Transverse colon (tissue), 4 donors: Measurements from ENCODE around the gene UBASH3B. TPM values are rescaled to one million over a fixed set of nuclear protein-coding genes. Genes with fewer than 3 reads are reported as not detected.

ENCODE experiments used
- DNase-seq: peaks from one replicate; pipeline ENCODE4 v3.0.0-alpha.2; 2019
- H3K27ac ChIP-seq, 4 donors: fragments of 200-600 bp; sonication (generic); 2 replicates each; pipeline ENCODE4 v1.5.1; 2016 to 2018; ENCODE audit warnings: inconsistent platforms in 4 of 4
- H3K27me3 ChIP-seq: fragments of 200-600 bp; sonication (generic); 2 replicates; pipeline ENCODE4 v1.5.1; 2017; ENCODE audit warnings: inconsistent platforms
- H3K36me3 ChIP-seq, 4 donors: fragments of 200-600 bp; sonication (generic); 2 replicates each; pipeline ENCODE4 v1.5.1; 2017 to 2019; ENCODE audit warnings: inconsistent platforms in 4 of 4
- H3K4me1 ChIP-seq, 4 donors: fragments of 200-600 bp; sonication (generic); 2 replicates each; pipeline ENCODE4 v1.5.1; 2017 to 2020; ENCODE audit warnings: inconsistent platforms in 4 of 4
- H3K4me3 ChIP-seq, 4 donors: fragments of 200-600 bp; sonication (generic); 1 replicate in 1 of 4; 2 replicates in 3 of 4; pipeline versions ENCODE4 v1.5.1 to v1.6.1; 2017 to 2019; ENCODE audit warnings: inconsistent platforms in 4 of 4
- H3K9me3 ChIP-seq, 2 donors: fragments of 200-600 bp; sonication (generic); 2 replicates each; pipeline ENCODE4 v1.5.1; 2017 to 2019; ENCODE audit warnings: inconsistent platforms in 2 of 2
- CTCF ChIP-seq, 5 experiments: fragments of 200-600 bp in 3 of 5; fragments of 450-650 bp in 2 of 5; sonication (generic) in 3 of 5; IDR thresholded peaks; 1 replicate in 2 of 5; 2 replicates in 3 of 5; pipeline ENCODE4 v1.5.1; 2016 to 2017; ENCODE audit warnings: antibody characterized with exemption in 5 of 5, inconsistent platforms in 3 of 5, mild to moderate bottlenecking in 2 of 5, moderate library complexity in 1 of 5
- EP300 ChIP-seq: sonication (generic); formaldehyde crosslinking; IDR thresholded peaks from one replicate; pipeline ENCODE4 v1.6.1; 2017; ENCODE audit warnings: antibody characterized with exemption, low read depth
- POLR2A ChIP-seq: fragments of 450-650 bp; IDR thresholded peaks from one replicate; pipeline ENCODE4 v1.6.1; 2016; ENCODE audit warnings: antibody characterized with exemption, mild to moderate bottlenecking, moderate library complexity
- POLR2AphosphoS5 ChIP-seq, 3 donors: sonication (generic); formaldehyde crosslinking; IDR thresholded peaks; one replicate each; pipeline ENCODE4 v1.6.1; 2016; ENCODE audit warnings: antibody characterized with exemption in 3 of 3
- WGBS, 2 donors: methylation state at CpG; one replicate each; pipeline ENCODE4 v1.1.5; 2018; ENCODE audit warnings: low coverage in 1 of 2; 5-methylcytosine and 5-hydroxymethylcytosine counted together
- in situ Hi-C, 4 donors: fragments of 200-750 bp; cut with MboI; loops; one replicate each; pipeline versions ENCODE4 v1.15.0 to v1.15.1; 2017; ENCODE audit warnings: low sequenced_read_pairs in 3 of 4, low pct_ligation_motif_present in 1 of 4, low pct_unique_long_range_greater_than_20kb in 1 of 4
- intact Hi-C: fragments of 100-400 bp; cut with DNase I; formaldehyde crosslinking; loops from one replicate; pipeline ENCODE4 v1.15.1; 2023; ENCODE audit warnings: low total_unique reads
- total RNA-seq, 4 donors: library from RNA; depleted of rRNA; stranded (reverse); fragments of >200 nt; gene quantifications; one replicate each; pipeline ENCODE4 v1.1.0, GENCODE V29; 2016

Gene UBASH3B
- total RNA-seq, 4 donors from 2014 or later: 2.0 to 101 (median 17.0) TPM

DNA sequence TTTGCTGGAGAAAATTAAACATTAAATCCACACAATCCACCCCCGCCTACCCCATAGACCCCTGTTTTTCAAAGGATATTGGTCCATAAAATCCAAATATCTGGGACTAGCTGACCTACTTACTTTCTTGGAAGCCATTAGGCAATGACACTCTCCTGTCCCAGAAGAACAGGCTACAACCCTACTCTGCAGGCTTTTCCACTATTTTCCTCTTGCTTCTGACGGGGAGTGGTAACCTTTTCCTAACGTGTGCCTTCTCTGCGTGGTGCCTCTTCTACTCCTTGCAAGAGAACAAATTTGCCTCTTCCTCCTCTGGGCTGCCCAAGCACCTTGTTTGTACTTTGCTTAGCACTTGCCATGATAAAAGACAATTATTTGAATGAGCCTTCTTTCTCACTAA is 51.6 kb downstream of the UBASH3B start:
- Histone ChIP-seq H3K27ac (no peak overlapping the region), H3K4me3 (no peak overlapping the region), H3K9me3 (no peaks in the 10 kb centered on the region), H3K27me3 (no peaks in the 10 kb centered on the region), H3K4me1 (peaks cover 0 to 8% (median 1%) of the 10 kb centered on the region in 4 donors), H3K36me3 (no peaks in the 10 kb centered on the region)
- in situ Hi-C loops (no loop called here), intact Hi-C loops (no loop called here)
- TF ChIP-seq POLR2AphosphoS5 (IDR thresholded peaks at IDR 0.05): no peak
- no peak for TF ChIP-seq CTCF (IDR thresholded peaks at IDR 0.05)
- TF ChIP-seq POLR2A: no peak
- TF ChIP-seq EP300: no peak
- 87 to 90% methylated on average over 4 of the region's 4 CpGs for WGBS, 2 donors
- no peak for DNase-seq

GRCh38 chr11:122707901-122708300 is 52.4 kb downstream of the UBASH3B start:
- in situ Hi-C loops (no loop called here), intact Hi-C loops (no loop called here)
- H3K36me3 ChIP-seq: no peaks in the 10 kb centered on the region
- H3K9me3 ChIP-seq: no peaks in the 10 kb centered on the region
- 80% methylated on average over 2 to 4 of the region's 4 CpGs for WGBS, 2 donors
- H3K27me3 ChIP-seq: no peaks in the 10 kb centered on the region
- H3K4me3 ChIP-seq: no peak overlapping the region
- H3K27ac ChIP-seq: no peak overlapping the region
- TF ChIP-seq EP300 (no peak), POLR2A (no peak), POLR2AphosphoS5 (IDR thresholded peaks at IDR 0.05) (no peak), CTCF (IDR thresholded peaks at IDR 0.05) (no peak)
- no peak for DNase-seq
- H3K4me1 ChIP-seq: peaks cover 0 to 9% (median 1%) of the 10 kb centered on the region in 4 donors

DNA sequence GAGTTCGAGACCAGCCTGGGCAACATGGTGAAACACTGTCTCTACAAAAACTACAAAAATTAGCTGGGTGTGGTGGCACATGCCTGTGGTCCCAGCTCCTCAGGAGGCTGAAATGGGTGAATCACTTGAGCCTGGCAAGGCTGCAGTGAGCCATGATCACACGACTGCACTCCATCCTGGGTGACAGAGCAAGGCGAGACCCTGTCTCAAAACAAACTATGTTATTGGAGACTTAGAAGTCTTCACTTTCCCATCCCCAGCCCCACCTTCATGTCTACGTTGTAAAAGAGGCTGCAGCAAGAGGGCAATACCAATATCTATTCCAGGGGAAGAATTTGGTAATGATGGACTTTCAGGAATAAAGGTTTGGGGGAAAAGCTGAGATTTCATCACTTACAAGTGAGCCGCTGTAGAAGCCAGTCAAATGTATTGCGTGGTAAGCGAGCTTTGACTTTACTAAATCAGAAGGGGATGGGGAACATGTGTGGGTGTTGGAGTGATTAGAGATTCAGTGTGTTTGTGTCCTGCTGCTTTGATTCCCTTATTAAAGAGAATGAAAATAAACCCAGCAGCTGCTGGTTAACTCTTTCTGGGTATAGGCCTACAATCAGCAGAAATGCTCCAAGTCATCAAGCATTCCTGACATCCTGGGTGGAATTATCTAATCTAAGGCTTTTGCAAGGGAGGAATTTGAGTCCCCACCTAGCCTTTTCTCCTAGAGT is 53.7 kb downstream of the UBASH3B start:
- H3K36me3 ChIP-seq: no peaks in the 10 kb centered on the region
- H3K4me3 ChIP-seq: no peak overlapping the region
- H3K9me3 ChIP-seq: no peaks in the 10 kb centered on the region
- DNase-seq: no peak
- in situ Hi-C loops: no loop called here
- 74 to 90% methylated on average over 2 to 7 of the region's 7 CpGs for WGBS, 2 donors
- H3K27me3 ChIP-seq: no peaks in the 10 kb centered on the region
- H3K4me1 ChIP-seq: peaks cover 0 to 9% (median 1%) of the 10 kb centered on the region in 4 donors
- intact Hi-C loops: no loop called here
- TF ChIP-seq POLR2A (no peak), POLR2AphosphoS5 (IDR thresholded peaks at IDR 0.05) (no peak), CTCF (IDR thresholded peaks at IDR 0.05) (no peak)
- no peak overlapping the region for H3K27ac ChIP-seq

- Histone ChIP-seq H3K4me1 (peaks cover 0 to 9% (median 3%) of the 10 kb centered on the region in 4 donors), H3K36me3 (no peaks in the 10 kb centered on the region), H3K27me3 (no peaks in the 10 kb centered on the region), H3K9me3 (no peaks in the 10 kb centered on the region), H3K4me3 (no peak overlapping the region), H3K27ac (no peak overlapping the region)
- DNase-seq: no peak
- intact Hi-C loops: no loop called here
- WGBS, 2 donors: 70 to 88% methylated on average over 2 to 9 of the region's 9 CpGs
- TF ChIP-seq POLR2AphosphoS5 (IDR thresholded peaks at IDR 0.05) (no peak), CTCF (IDR thresholded peaks at IDR 0.05) (no peak), EP300 (no peak), POLR2A (no peak)
- in situ Hi-C loops: no loop called here
These were observed 55.8 kb downstream of the UBASH3B start for GRCh38 chr11:122711362-122711761.
